Measurements from ENCODE around the gene CADPS2. TPM values are rescaled to one million over a fixed set of nuclear protein-coding genes. Genes with fewer than 3 reads are reported as not detected.

Gene CADPS2
- total RNA-seq, 1 experiment from 2014 or later = 12.2 TPM

- H3K9me3 Mint-ChIP-seq = peaks cover 26% of the 10 kb centered on the region
- TF ChIP-seq NFATC4 (CRISPR knock-in tag; IDR thresholded peaks at IDR 0.05) = no peak
- no peak for TF ChIP-seq ATF6 (CRISPR knock-in tag; IDR thresholded peaks at IDR 0.05)
- TF ChIP-seq SMAD3 (CRISPR knock-in tag; IDR thresholded peaks at IDR 0.05; ENCODE audit: borderline replicate concordance) = no peak
- TF ChIP-seq, protein P1, sequence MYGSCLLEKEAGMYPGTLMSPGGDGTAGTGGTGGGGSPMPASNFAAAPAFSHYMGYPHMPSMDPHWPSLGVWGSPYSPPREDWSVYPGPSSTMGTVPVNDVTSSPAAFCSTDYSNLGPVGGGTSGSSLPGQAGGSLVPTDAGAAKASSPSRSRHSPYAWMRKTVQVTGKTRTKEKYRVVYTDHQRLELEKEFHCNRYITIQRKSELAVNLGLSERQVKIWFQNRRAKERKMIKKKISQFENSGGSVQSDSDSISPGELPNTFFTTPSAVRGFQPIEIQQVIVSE (CRISPR knock-in tag; IDR thresholded peaks at IDR 0.05; ENCODE audit: borderline replicate concordance) = no peak
- no peak for TF ChIP-seq ZBTB43 (CRISPR knock-in tag; IDR thresholded peaks at IDR 0.05)
- no peak for TF ChIP-seq HMGA2 (CRISPR knock-in tag; IDR thresholded peaks at IDR 0.05)
- TF ChIP-seq MAX (CRISPR knock-in tag; IDR thresholded peaks at IDR 0.05) = no peak
- TF ChIP-seq, protein P2, sequence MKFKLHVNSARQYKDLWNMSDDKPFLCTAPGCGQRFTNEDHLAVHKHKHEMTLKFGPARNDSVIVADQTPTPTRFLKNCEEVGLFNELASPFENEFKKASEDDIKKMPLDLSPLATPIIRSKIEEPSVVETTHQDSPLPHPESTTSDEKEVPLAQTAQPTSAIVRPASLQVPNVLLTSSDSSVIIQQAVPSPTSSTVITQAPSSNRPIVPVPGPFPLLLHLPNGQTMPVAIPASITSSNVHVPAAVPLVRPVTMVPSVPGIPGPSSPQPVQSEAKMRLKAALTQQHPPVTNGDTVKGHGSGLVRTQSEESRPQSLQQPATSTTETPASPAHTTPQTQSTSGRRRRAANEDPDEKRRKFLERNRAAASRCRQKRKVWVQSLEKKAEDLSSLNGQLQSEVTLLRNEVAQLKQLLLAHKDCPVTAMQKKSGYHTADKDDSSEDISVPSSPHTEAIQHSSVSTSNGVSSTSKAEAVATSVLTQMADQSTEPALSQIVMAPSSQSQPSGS (CRISPR knock-in tag; IDR thresholded peaks at IDR 0.05; ENCODE audit: borderline replicate concordance, low read depth) = no peak
- TF ChIP-seq NFYB (CRISPR knock-in tag; conservative IDR thresholded peaks at IDR 0.05; ENCODE audit: low read depth) = no peak
- TF ChIP-seq PRDM15 (CRISPR knock-in tag; IDR thresholded peaks at IDR 0.05) = no peak
- TF ChIP-seq, protein P3, sequence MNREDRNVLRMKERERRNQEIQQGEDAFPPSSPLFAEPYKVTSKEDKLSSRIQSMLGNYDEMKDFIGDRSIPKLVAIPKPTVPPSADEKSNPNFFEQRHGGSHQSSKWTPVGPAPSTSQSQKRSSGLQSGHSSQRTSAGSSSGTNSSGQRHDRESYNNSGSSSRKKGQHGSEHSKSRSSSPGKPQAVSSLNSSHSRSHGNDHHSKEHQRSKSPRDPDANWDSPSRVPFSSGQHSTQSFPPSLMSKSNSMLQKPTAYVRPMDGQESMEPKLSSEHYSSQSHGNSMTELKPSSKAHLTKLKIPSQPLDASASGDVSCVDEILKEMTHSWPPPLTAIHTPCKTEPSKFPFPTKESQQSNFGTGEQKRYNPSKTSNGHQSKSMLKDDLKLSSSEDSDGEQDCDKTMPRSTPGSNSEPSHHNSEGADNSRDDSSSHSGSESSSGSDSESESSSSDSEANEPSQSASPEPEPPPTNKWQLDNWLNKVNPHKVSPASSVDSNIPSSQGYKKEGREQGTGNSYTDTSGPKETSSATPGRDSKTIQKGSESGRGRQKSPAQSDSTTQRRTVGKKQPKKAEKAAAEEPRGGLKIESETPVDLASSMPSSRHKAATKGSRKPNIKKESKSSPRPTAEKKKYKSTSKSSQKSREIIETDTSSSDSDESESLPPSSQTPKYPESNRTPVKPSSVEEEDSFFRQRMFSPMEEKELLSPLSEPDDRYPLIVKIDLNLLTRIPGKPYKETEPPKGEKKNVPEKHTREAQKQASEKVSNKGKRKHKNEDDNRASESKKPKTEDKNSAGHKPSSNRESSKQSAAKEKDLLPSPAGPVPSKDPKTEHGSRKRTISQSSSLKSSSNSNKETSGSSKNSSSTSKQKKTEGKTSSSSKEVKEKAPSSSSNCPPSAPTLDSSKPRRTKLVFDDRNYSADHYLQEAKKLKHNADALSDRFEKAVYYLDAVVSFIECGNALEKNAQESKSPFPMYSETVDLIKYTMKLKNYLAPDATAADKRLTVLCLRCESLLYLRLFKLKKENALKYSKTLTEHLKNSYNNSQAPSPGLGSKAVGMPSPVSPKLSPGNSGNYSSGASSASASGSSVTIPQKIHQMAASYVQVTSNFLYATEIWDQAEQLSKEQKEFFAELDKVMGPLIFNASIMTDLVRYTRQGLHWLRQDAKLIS (CRISPR knock-in tag; IDR thresholded peaks at IDR 0.05; ENCODE audit: borderline replicate concordance) = no peak
- TF ChIP-seq EMX1 (CRISPR knock-in tag; IDR thresholded peaks at IDR 0.05) = no peak
- TF ChIP-seq ZNF232 (CRISPR knock-in tag; IDR thresholded peaks at IDR 0.05) = no peak
- no peak for TF ChIP-seq FOXJ3 (CRISPR knock-in tag; IDR thresholded peaks at IDR 0.05; ENCODE audit: borderline replicate concordance)
- TF ChIP-seq NFE2L1 (CRISPR knock-in tag; IDR thresholded peaks at IDR 0.05) = no peak
- no peak for TF ChIP-seq TCF7 (CRISPR knock-in tag; IDR thresholded peaks at IDR 0.05; ENCODE audit: low read depth)
- peaks cover 20% of the 10 kb centered on the region for H3K36me3 Mint-ChIP-seq
- DNase-seq (ENCODE audit: low spot score) (no peak), ATAC-seq (no peak)
- peaks cover 7% of the 10 kb centered on the region for H3K4me1 Mint-ChIP-seq
- no peak overlapping the region for H3K4me3 Mint-ChIP-seq
- no peak overlapping the region for H3K27ac Mint-ChIP-seq
- ChIA-PET CTCF (no interaction called here), POLR2A (no interaction called here)
- H3K27me3 Mint-ChIP-seq (ENCODE audit: low read depth) = no peaks in the 10 kb centered on the region
These were observed 286.2 kb downstream of the CADPS2 start for GRCh38 chr7:122600042-122600441.

All from WTC11 (cell line).